Adrenal gland (tissue), 5 donors: ENCODE results near the gene PRKCQ.

Experiments
- POLR2A ChIP-seq, 2 donors: fragments of 450-650 bp; IDR thresholded peaks; one replicate each; pipeline ENCODE4 v1.6.1; 2017; ENCODE audit warnings: antibody characterized with exemption in 2 of 2, mild to moderate bottlenecking in 2 of 2, moderate library complexity in 1 of 2
- TF ChIP-seq, protein P1 (sequence below), 6 experiments: fragments of 450-650 bp in 4 of 6; fragments of 200-600 bp in 2 of 6; sonication (generic) in 1 of 6; IDR thresholded peaks; 1 replicate in 5 of 6; 2 replicates in 1 of 6; pipeline versions ENCODE4 v1.5.1 to v1.8.0; 2016 to 2021; ENCODE audit warnings: antibody characterized with exemption in 6 of 6, mild to moderate bottlenecking in 2 of 6, moderate library complexity in 1 of 6
- donor health status: DM: no; HTN: no; CAD: no.

GRCh38 chr10:6507311-6507710 is 72.8 kb downstream of the PRKCQ start:
- TF ChIP-seq POLR2A (IDR thresholded peaks at IDR 0.05) = no peak
- TF ChIP-seq, protein P1, sequence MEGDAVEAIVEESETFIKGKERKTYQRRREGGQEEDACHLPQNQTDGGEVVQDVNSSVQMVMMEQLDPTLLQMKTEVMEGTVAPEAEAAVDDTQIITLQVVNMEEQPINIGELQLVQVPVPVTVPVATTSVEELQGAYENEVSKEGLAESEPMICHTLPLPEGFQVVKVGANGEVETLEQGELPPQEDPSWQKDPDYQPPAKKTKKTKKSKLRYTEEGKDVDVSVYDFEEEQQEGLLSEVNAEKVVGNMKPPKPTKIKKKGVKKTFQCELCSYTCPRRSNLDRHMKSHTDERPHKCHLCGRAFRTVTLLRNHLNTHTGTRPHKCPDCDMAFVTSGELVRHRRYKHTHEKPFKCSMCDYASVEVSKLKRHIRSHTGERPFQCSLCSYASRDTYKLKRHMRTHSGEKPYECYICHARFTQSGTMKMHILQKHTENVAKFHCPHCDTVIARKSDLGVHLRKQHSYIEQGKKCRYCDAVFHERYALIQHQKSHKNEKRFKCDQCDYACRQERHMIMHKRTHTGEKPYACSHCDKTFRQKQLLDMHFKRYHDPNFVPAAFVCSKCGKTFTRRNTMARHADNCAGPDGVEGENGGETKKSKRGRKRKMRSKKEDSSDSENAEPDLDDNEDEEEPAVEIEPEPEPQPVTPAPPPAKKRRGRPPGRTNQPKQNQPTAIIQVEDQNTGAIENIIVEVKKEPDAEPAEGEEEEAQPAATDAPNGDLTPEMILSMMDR (IDR thresholded peaks at IDR 0.05) = no peak
